GM19328 (cell line): ENCODE measurements around the gene PRR35.

Experiments used
- ATAC-seq: cut with Tn5 transposase; IDR thresholded peaks from one replicate; pipeline ENCODE4 v1.9.1; 2021; ENCODE audit warnings: mild to moderate bottlenecking, moderate library complexity; ENCODE audit not compliant: unreplicated experiment

Gene PRR35

GRCh38 chr16:578232-578869 lies 18.2 kb downstream of the PRR35 start:
- no peak for ATAC-seq

- no peak for ATAC-seq
Measured at GRCh38 chr16:578870-579405, 18.7 kb downstream of the PRR35 start.

DNA sequence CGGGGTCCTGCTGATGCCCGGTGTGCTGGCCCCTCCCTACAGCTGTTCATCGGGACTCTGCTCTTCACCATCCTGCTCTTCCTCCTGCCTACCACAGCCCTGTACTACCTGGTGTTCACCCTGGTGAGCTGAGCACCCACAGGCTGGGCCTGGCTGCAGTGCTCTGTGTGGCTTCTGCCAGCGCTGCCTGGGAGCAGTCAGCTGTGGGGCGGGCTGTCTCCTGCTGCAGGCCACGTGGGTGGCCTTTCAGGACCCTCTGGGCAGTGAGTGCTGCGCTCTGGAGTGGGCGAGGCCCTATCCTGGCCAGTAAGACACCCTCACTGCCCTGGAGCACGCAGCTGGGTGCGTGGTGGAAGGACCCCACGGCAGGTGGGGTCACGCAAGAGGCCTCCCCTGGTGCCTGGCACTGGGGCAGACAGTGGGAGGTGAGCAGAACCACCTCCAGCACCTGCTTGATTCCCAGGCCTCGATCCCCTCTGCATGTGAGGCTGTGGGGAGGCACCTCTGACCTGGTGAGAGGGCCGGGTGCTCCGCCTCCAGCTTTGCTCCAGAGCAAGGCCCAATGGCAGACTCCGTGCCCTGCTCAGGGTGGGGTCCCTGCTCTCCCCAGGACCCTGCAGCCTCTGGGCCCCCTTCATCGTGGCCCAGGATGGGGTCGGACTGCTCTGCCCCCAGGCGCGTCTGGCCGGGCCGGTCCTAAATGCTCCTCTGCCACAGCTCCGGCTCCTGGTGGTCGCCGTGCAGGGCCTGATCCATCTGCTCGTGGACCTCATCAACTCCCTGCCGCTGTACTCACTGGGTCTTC lies 20.1 kb downstream of the PRR35 start:
- ATAC-seq: no peak

GRCh38 chr16:580946-581498 lies 20.8 kb downstream of the PRR35 start:
- no peak for ATAC-seq

- ATAC-seq: no peak
Measured at GRCh38 chr16:582218-582613, 22.0 kb downstream of the PRR35 start.

- no peak for ATAC-seq
Measured at GRCh38 chr16:582614-583331, 22.6 kb downstream of the PRR35 start.

GRCh38 chr16:583470-583814 lies 23.2 kb downstream of the PRR35 start:
- ATAC-seq: no peak

- ATAC-seq: no peak
Measured at GRCh38 chr16:583815-584591, 23.8 kb downstream of the PRR35 start.

DNA sequence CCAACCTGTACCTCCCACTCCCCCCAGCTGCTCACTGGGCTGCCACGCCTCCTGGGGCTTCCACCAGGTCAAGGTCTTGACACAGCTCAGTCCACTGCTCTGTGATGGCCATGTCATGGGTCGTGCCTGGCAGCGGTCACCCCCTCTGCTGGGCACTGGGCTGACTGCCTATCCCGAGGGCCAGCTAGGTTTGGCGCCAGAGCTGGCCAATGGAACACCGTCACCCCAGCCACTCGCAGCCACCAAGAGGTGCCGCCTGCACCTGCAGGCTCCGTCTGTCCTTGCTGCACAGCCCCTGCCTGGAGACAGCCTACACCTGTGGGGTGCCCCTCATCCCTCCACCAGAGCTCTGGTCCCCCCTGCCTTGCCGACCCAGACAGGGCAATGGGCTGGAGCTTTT lies 25.2 kb downstream of the PRR35 start:
- ATAC-seq: no peak

GRCh38 chr16:586047-586644 lies 26.0 kb downstream of the PRR35 start:
- no peak for ATAC-seq

- ATAC-seq: no peak
Measured at GRCh38 chr16:586645-587590, 26.7 kb downstream of the PRR35 start.

DNA sequence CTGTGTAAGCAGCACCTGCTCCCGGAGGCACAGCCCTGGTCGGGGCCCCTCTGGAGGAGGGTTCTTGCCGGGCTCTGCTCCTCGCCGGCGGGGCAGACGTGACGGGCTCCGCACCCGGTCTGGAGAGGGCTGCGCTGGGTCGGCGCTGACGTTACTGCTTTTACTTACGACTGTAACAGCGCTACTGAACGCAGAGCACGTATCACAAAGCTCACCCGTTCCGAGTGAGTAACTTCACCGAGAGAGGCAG lies 28.4 kb downstream of the PRR35 start:
- ATAC-seq: peak; percentile 4

DNA sequence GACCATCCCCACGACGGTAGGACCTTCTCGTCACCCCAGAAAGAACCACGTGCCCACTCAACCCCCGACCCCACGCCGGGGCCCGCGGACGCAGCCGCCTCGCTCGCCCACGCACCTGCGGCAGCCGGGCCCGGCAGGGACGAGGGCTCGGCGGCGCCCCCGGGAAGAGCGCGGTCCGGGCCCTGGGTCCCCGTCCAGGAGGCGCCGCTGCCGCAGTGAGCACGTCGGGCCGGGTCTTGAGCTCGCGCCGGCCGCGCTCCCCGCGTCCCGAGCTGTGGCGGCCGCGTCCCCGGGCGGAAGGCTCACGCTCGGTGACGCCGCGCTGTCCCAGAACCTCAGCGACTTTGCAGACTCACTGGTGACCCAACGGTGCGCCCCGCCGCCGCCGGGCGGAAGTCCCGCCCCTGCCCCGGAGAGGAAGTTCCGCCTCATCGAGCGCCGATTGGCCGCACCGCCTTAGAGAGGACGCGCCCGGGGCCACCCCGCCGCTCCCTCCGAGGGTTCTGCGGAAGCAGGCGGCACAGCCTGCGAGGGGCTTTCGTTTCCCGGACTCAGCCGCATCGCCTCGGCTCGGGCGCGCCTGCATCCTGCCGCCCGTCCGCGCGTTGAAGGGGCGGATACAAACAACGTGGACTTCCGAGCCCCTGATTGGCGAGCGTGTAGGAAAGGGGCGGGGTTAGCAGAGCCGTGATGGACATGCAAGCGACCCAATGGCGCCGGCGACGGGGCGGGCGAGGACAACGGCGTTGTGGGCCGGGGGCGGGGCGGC lies 28.9 kb downstream of the PRR35 start:
- ATAC-seq: peak; percentile 64

GRCh38 chr16:589658-590187 lies 29.5 kb downstream of the PRR35 start, which contains the start of gene RAB40C:
Gene RAB40C, plus strand, starts transcription at chr16:590066. Its CDS starts 226 bp downstream, at chr16:590292.
- ATAC-seq: peak; percentile 66

GRCh38 chr16:590188-590814 lies 30.1 kb downstream of the PRR35 start:
- no peak for ATAC-seq

DNA sequence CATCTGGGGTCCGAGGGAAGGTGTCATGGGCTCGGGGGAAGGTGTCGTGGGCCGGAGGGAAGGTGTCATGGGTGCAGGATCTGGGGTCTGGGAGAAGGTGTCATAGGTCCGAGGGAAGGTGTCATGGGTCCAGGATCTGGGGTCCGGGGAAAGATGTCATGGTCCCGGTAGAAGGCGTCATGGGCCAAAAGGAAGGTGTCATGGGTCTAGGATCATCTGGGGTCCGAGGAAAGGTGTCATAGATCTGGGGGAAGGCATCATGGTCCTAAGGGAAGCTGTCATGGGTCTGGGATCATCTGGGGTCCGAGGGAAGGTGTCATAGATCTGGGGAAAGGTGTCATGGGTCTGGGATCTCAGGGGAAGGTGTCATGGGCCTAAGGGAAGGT lies 30.6 kb downstream of the PRR35 start:
- ATAC-seq: no peak

DNA sequence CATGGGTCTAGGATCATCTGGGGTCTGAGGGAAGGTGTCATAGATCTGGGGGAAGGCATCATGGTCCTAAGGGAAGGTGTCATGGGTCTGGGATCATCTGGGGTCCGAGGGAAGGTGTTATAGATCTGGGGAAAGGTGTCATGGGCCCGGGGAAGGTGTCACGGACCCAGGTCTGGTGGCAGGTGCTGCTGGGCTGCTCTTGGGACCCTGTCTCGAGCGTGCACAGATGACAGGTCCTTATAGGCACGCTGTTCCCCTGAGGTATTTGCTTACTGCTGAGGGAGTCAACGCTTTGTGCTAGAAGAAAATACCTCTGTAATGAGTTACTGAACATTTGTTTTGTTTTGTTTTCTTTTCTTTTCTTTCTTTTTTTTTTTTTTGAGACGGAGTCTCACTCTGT lies 31.0 kb downstream of the PRR35 start:
- ATAC-seq: no peak
